HEK293 (cell line): ENCODE results near the gene C1QB.

ENCODE experiments used
- CTCF ChIA-PET: fragments of 350-600 bp; formaldehyde crosslinking; extraction: SDS; loops from one replicate; lab custom pipeline; 2021; ENCODE audit warnings: antibody characterized with exemption; lab: Yijun Ruan, JAX
- POLR2A ChIA-PET: fragments of 300-600 bp; formaldehyde crosslinking; extraction: SDS; loops from one replicate; lab custom pipeline; 2020; ENCODE audit warnings: antibody characterized with exemption, inconsistent platforms; lab: Yijun Ruan, JAX
- H3K27ac ChIP-seq: fragments of 200-500 bp; sonication (Bioruptor generic); 2 replicates; pipeline ENCODE4 v1.5.1; 2014; ENCODE audit warnings: low read depth, low read length, control low read depth, inconsistent platforms; ENCODE audit errors: extremely low read depth
- H3K36me3 ChIP-seq, 2 experiments: fragments of 200-500 bp in 1 of 2; sonication (Bioruptor generic) in 1 of 2; 1 replicate in 1 of 2; 2 replicates in 1 of 2; pipeline ENCODE4 v1.5.1; 2014 to 2017; ENCODE audit warnings: inconsistent platforms in 2 of 2, low read length in 2 of 2; ENCODE audit not compliant: control insufficient read depth in 2 of 2, insufficient read depth in 1 of 2
- H3K4me1 ChIP-seq: fragments of 200-500 bp; sonication (Bioruptor generic); 2 replicates; pipeline ENCODE4 v1.5.1; 2014; ENCODE audit warnings: mild to moderate bottlenecking, low read length, inconsistent platforms; ENCODE audit not compliant: control insufficient read depth, insufficient read depth
- H3K4me3 ChIP-seq: 2 replicates; pipeline ENCODE4 v1.5.1; 2011; ENCODE audit warnings: low read depth, mild to moderate bottlenecking, control low read depth, low read length, moderate library complexity
- H3K9me3 ChIP-seq: fragments of 200-500 bp; sonication (Bioruptor generic); 2 replicates; pipeline ENCODE4 v1.5.1; 2014; ENCODE audit warnings: low read depth, low read length, inconsistent platforms; ENCODE audit not compliant: control insufficient read depth, insufficient read depth
- GLIS1 ChIP-seq: fragments of 450-650 bp; formaldehyde crosslinking; IDR thresholded peaks from 2 replicates; pipeline ENCODE4 v1.5.1; 2016; ENCODE audit warnings: missing biosample characterization, missing genetic modification characterization
- SP2 ChIP-seq: fragments of 450-650 bp; formaldehyde crosslinking; IDR thresholded peaks from 2 replicates; pipeline ENCODE4 v1.5.1; 2016; ENCODE audit warnings: missing biosample characterization, missing genetic modification characterization
- ZNF121 ChIP-seq: fragments of 450-650 bp; formaldehyde crosslinking; IDR thresholded peaks from 2 replicates; pipeline ENCODE4 v1.5.1; 2016; ENCODE audit warnings: missing biosample characterization, missing genetic modification characterization
- ZNF16 ChIP-seq: fragments of 450-650 bp; formaldehyde crosslinking; IDR thresholded peaks from 2 replicates; pipeline ENCODE4 v1.5.1; 2016; ENCODE audit warnings: low read depth, missing biosample characterization, missing genetic modification characterization
- ZNF311 ChIP-seq: fragments of 450-650 bp; formaldehyde crosslinking; IDR thresholded peaks from 2 replicates; pipeline ENCODE4 v1.5.1; 2017; ENCODE audit warnings: missing biosample characterization, missing genetic modification characterization, borderline replicate concordance
- ZNF621 ChIP-seq: fragments of 450-650 bp; formaldehyde crosslinking; IDR thresholded peaks from 2 replicates; pipeline ENCODE4 v1.5.1; 2017; ENCODE audit warnings: missing biosample characterization, missing genetic modification characterization
- ZNF670 ChIP-seq: fragments of 450-650 bp; formaldehyde crosslinking; IDR thresholded peaks from 2 replicates; pipeline ENCODE4 v1.5.1; 2016; ENCODE audit warnings: missing biosample characterization, missing genetic modification characterization, low read depth
- ZNF768 ChIP-seq: fragments of 450-650 bp; formaldehyde crosslinking; IDR thresholded peaks from 2 replicates; pipeline ENCODE4 v1.5.1; 2018; ENCODE audit warnings: missing biosample characterization, mild to moderate bottlenecking, missing genetic modification characterization
- TF ChIP-seq, protein P1 (sequence below): fragments of 450-650 bp; formaldehyde crosslinking; IDR thresholded peaks from 2 replicates; pipeline ENCODE4 v1.5.1; 2016; ENCODE audit warnings: missing biosample characterization, missing genetic modification characterization, borderline replicate concordance
- TF ChIP-seq, protein P2 (sequence below): fragments of 450-650 bp; formaldehyde crosslinking; IDR thresholded peaks from 2 replicates; pipeline ENCODE4 v1.5.0; 2017; ENCODE audit warnings: missing biosample characterization, missing genetic modification characterization, borderline replicate concordance
- TF ChIP-seq, protein P3 (sequence below): fragments of 450-650 bp; formaldehyde crosslinking; IDR thresholded peaks from 2 replicates; pipeline ENCODE4 v1.5.1; 2017; ENCODE audit warnings: missing biosample characterization, missing genetic modification characterization

The C1QB gene

DNA sequence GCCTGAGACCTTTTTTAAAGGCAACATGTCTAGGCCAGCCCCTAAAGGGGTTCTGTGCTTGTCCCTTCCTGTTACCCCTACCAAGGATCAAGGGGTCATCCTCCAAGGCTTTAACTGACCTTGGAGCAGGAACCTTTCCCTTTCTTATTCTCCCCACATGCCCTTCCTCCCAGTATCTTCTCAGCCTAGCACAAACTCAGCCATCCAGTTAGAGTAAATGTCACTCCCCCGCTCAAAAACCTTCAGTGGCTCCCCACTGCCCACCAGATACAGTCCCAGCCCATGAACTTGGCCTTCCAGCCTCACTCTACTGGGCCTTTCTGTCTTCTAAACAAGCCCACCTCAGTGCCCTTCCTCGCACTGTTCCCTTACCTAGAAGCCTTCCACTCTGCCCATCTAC is 8.8 kb downstream of the C1QB start:
- CTCF ChIA-PET = interaction anchor here (1.1 kb wide), 2 partner anchors 11 to 12 kb away, joined by 3 to 5 read pairs; no protein-coding TSS in a partner anchor
- H3K9me3 ChIP-seq = no peaks in the 10 kb centered on the region

DNA sequence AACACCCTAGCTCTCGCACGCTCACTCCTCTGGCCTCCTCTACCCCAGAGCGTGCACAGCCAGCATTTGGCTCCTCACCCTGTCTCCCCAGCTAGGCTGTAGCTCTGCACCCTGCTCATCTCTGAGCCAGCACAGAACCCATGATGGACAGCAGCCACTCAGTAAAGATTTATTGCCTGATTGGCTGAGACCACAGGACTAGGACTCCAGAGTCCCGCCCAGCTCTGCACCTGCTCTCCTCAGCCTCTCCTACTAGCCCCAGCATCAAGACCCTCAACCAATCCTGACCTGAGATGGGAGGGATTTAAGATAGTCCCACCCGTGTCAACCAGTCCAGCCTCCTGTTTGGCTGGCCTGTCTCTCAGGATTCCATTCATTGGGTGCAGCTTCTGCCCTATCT is 9.3 kb downstream of the C1QB start:
- ChIA-PET CTCF (interaction anchor here (1.0 to 1.1 kb wide), 3 partner anchors 10 to 41 kb away, joined by 3 to 5 read pairs (median 3); no protein-coding TSS in a partner anchor), POLR2A (no interaction called here)
- Histone ChIP-seq H3K4me3 (no peak overlapping the region), H3K27ac (no peak overlapping the region), H3K4me1 (no peaks in the 10 kb centered on the region), H3K9me3 (no peaks in the 10 kb centered on the region), H3K36me3 (no peaks in the 10 kb centered on the region)
- peak; percentile 83 for TF ChIP-seq SP2 (tag by site-specific recombination)
- no peak for TF ChIP-seq ZNF621 (tag by site-specific recombination)
- TF ChIP-seq, protein P1, sequence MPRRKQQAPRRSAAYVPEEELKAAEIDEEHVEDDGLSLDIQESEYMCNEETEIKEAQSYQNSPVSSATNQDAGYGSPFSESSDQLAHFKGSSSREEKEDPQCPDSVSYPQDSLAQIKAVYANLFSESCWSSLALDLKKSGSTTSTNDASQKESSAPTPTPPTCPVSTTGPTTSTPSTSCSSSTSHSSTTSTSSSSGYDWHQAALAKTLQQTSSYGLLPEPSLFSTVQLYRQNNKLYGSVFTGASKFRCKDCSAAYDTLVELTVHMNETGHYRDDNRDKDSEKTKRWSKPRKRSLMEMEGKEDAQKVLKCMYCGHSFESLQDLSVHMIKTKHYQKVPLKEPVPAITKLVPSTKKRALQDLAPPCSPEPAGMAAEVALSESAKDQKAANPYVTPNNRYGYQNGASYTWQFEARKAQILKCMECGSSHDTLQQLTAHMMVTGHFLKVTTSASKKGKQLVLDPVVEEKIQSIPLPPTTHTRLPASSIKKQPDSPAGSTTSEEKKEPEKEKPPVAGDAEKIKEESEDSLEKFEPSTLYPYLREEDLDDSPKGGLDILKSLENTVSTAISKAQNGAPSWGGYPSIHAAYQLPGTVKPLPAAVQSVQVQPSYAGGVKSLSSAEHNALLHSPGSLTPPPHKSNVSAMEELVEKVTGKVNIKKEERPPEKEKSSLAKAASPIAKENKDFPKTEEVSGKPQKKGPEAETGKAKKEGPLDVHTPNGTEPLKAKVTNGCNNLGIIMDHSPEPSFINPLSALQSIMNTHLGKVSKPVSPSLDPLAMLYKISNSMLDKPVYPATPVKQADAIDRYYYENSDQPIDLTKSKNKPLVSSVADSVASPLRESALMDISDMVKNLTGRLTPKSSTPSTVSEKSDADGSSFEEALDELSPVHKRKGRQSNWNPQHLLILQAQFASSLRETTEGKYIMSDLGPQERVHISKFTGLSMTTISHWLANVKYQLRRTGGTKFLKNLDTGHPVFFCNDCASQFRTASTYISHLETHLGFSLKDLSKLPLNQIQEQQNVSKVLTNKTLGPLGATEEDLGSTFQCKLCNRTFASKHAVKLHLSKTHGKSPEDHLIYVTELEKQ (tag by site-specific recombination) = peak; percentile 44; the same call in 1 of the 2 replicates
- no peak for TF ChIP-seq ZNF670 (tag by site-specific recombination)

More for the DNA sequence above, 8.8 kb downstream of the C1QB start:
- Histone ChIP-seq H3K4me3 (no peak overlapping the region), H3K36me3 (no peaks in the 10 kb centered on the region), H3K4me1 (no peaks in the 10 kb centered on the region), H3K27ac (no peak overlapping the region)
- POLR2A ChIA-PET = no interaction called here
- TF ChIP-seq, protein P2, sequence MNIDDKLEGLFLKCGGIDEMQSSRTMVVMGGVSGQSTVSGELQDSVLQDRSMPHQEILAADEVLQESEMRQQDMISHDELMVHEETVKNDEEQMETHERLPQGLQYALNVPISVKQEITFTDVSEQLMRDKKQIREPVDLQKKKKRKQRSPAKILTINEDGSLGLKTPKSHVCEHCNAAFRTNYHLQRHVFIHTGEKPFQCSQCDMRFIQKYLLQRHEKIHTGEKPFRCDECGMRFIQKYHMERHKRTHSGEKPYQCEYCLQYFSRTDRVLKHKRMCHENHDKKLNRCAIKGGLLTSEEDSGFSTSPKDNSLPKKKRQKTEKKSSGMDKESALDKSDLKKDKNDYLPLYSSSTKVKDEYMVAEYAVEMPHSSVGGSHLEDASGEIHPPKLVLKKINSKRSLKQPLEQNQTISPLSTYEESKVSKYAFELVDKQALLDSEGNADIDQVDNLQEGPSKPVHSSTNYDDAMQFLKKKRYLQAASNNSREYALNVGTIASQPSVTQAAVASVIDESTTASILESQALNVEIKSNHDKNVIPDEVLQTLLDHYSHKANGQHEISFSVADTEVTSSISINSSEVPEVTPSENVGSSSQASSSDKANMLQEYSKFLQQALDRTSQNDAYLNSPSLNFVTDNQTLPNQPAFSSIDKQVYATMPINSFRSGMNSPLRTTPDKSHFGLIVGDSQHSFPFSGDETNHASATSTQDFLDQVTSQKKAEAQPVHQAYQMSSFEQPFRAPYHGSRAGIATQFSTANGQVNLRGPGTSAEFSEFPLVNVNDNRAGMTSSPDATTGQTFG = no peak
- TF ChIP-seq ZNF121 (tag by site-specific recombination) = no peak
- TF ChIP-seq ZNF16 (tag by site-specific recombination) = peak; percentile 65; the same call in 1 of the 2 replicates

DNA sequence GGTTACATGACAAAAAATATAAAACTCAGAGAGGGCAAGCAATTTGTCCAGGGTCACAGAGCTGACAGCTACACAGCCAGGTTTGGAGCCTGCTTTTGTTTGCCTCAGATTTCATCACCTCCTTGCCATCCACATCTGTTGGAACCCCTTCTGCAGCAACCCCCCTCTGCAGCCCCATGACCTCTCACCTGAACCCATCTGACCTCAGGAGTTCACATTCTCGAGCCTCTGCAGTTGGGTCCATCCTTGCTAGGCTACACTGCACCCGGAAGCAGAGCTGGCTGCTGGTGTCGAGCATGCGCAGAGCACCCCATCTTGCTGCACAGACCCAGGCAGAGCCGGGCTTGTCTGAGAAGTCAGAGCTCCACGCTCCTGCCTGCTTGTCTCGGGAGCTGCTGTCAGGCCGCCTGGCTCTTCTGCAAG is 10.0 kb downstream of the C1QB start:
- H3K27ac ChIP-seq = no peak overlapping the region
- no peaks in the 10 kb centered on the region for H3K36me3 ChIP-seq
- no peak for TF ChIP-seq ZNF311 (tag by site-specific recombination)
- TF ChIP-seq ZNF768 (tag by site-specific recombination) = 0 out of 2 replicates have a peak, but pooled peaks have one; percentile 12
- TF ChIP-seq, protein P3, sequence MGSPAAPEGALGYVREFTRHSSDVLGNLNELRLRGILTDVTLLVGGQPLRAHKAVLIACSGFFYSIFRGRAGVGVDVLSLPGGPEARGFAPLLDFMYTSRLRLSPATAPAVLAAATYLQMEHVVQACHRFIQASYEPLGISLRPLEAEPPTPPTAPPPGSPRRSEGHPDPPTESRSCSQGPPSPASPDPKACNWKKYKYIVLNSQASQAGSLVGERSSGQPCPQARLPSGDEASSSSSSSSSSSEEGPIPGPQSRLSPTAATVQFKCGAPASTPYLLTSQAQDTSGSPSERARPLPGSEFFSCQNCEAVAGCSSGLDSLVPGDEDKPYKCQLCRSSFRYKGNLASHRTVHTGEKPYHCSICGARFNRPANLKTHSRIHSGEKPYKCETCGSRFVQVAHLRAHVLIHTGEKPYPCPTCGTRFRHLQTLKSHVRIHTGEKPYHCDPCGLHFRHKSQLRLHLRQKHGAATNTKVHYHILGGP (tag by site-specific recombination) = no peak
- no peak for TF ChIP-seq GLIS1
- no peaks in the 10 kb centered on the region for H3K9me3 ChIP-seq
- H3K4me1 ChIP-seq = no peaks in the 10 kb centered on the region
- no peak overlapping the region for H3K4me3 ChIP-seq
- CTCF ChIA-PET = interaction anchor here (0.8 to 1.5 kb wide), 5 partner anchors 9 to 302 kb away, joined by 3 to 5 read pairs (median 3); no protein-coding TSS in a partner anchor
- POLR2A ChIA-PET = no interaction called here
